ENCODE measurements around the gene DCXR.

Gene DCXR

DNA sequence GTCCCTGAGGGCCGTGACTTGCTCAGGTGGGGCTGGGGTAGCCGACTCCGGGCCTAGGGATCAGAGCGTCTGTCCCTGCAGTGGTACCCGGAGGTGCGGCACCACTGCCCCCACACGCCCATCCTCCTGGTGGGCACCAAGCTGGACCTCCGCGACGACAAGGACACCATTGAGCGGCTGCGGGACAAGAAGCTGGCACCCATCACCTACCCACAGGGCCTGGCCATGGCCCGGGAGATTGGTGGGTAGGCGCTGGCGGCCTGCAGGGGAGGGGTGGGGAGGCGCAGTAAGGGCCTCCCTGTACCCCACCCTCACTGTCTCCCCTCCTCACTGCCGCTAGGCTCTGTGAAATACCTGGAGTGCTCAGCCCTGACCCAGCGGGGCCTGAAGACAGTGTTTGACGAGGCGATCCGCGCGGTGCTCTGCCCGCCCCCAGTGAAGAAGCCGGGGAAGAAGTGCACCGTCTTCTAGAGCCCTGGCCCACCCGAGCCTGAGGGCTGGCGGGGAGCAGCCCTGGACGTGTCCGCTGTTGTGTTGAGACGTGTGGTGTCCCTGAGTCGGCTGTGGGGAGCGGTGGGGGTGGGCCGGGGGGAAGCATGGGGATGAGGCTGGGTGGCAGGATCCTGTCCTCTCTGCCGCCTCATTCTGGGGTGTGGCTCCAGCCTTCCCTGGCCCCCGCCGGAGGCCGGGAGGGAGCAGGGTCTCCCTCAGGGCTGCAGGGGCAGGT is 4.0 kb downstream of the DCXR start:
- no peak overlapping the region for H3K4me3 ChIP-seq (ENCODE audit: low read depth, low read length)
- POLR2A ChIA-PET: interaction anchor here (1.6 to 6.0 kb wide), 4 partner anchors 11 to 56 kb away, joined by 7 to 56 read pairs (median 21); partner anchors contain the start of genes CENPX, GPS1, LRRC45 and RFNG
- H3K4me1 ChIP-seq (ENCODE audit: control insufficient read depth, insufficient read depth, low read length): peaks cover 10% of the 10 kb centered on the region
- H3K27ac ChIP-seq (ENCODE audit: extremely low read depth, low read depth, low read length): no peak overlapping the region
- H3K36me3 ChIP-seq (ENCODE audit: control insufficient read depth in 2 of 2, insufficient read depth in 1 of 2, low read length in 2 of 2): peaks cover 0 to 51% of the 10 kb centered on the region in 2 experiments; a peak in 1 of 3 replicates
- H3K9me3 ChIP-seq (ENCODE audit: control insufficient read depth, insufficient read depth, low read depth, low read length): no peaks in the 10 kb centered on the region
- CTCF ChIA-PET: interaction anchor here (7.2 kb wide), 1 partner anchor 12 kb away, joined by 42 read pairs; the partner anchor contains the start of genes CENPX and LRRC45
- TF ChIP-seq, protein P1, sequence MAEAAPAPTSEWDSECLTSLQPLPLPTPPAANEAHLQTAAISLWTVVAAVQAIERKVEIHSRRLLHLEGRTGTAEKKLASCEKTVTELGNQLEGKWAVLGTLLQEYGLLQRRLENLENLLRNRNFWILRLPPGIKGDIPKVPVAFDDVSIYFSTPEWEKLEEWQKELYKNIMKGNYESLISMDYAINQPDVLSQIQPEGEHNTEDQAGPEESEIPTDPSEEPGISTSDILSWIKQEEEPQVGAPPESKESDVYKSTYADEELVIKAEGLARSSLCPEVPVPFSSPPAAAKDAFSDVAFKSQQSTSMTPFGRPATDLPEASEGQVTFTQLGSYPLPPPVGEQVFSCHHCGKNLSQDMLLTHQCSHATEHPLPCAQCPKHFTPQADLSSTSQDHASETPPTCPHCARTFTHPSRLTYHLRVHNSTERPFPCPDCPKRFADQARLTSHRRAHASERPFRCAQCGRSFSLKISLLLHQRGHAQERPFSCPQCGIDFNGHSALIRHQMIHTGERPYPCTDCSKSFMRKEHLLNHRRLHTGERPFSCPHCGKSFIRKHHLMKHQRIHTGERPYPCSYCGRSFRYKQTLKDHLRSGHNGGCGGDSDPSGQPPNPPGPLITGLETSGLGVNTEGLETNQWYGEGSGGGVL (tag by site-specific recombination; IDR thresholded peaks at IDR 0.05): no peak
- TF ChIP-seq KLF8 (tag by site-specific recombination; IDR thresholded peaks at IDR 0.05): 0 out of 2 replicates have a peak, but pooled peaks have one; percentile 42
- no peak for TF ChIP-seq SP3 (tag by site-specific recombination; IDR thresholded peaks at IDR 0.05)
- TF ChIP-seq, protein P2, sequence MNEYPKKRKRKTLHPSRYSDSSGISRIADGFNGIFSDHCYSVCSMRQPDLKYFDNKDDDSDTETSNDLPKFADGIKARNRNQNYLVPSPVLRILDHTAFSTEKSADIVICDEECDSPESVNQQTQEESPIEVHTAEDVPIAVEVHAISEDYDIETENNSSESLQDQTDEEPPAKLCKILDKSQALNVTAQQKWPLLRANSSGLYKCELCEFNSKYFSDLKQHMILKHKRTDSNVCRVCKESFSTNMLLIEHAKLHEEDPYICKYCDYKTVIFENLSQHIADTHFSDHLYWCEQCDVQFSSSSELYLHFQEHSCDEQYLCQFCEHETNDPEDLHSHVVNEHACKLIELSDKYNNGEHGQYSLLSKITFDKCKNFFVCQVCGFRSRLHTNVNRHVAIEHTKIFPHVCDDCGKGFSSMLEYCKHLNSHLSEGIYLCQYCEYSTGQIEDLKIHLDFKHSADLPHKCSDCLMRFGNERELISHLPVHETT (tag by site-specific recombination; IDR thresholded peaks at IDR 0.05): no peak
- peak; percentile 44; the same call in 1 of the 2 replicates for TF ChIP-seq WT1 (tag by site-specific recombination; IDR thresholded peaks at IDR 0.05)
- 0 out of 2 replicates have a peak, but pooled peaks have one; percentile 38 for TF ChIP-seq ZBTB48 (tag by site-specific recombination; IDR thresholded peaks at IDR 0.05)
- peak; percentile 17; the same call in 1 of the 2 replicates for TF ChIP-seq SP2 (tag by site-specific recombination; IDR thresholded peaks at IDR 0.05)
- TF ChIP-seq, protein P3, sequence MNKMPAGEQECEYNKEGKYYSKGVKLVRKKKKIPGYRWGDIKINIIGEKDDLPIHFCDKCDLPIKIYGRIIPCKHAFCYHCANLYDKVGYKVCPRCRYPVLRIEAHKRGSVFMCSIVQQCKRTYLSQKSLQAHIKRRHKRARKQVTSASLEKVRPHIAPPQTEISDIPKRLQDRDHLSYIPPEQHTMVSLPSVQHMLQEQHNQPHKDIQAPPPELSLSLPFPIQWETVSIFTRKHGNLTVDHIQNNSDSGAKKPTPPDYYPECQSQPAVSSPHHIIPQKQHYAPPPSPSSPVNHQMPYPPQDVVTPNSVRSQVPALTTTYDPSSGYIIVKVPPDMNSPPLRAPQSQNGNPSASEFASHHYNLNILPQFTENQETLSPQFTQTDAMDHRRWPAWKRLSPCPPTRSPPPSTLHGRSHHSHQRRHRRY (tag by site-specific recombination; IDR thresholded peaks at IDR 0.05): no peak
- TF ChIP-seq, protein P4, sequence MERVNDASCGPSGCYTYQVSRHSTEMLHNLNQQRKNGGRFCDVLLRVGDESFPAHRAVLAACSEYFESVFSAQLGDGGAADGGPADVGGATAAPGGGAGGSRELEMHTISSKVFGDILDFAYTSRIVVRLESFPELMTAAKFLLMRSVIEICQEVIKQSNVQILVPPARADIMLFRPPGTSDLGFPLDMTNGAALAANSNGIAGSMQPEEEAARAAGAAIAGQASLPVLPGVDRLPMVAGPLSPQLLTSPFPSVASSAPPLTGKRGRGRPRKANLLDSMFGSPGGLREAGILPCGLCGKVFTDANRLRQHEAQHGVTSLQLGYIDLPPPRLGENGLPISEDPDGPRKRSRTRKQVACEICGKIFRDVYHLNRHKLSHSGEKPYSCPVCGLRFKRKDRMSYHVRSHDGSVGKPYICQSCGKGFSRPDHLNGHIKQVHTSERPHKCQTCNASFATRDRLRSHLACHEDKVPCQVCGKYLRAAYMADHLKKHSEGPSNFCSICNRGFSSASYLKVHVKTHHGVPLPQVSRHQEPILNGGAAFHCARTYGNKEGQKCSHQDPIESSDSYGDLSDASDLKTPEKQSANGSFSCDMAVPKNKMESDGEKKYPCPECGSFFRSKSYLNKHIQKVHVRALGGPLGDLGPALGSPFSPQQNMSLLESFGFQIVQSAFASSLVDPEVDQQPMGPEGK (tag by site-specific recombination; IDR thresholded peaks at IDR 0.05): peak; percentile 37
- TF ChIP-seq GLI4 (tag by site-specific recombination; IDR thresholded peaks at IDR 0.05): no peak
- no peak for TF ChIP-seq ZNF132 (tag by site-specific recombination; IDR thresholded peaks at IDR 0.05; ENCODE audit: borderline replicate concordance)
- no peak for TF ChIP-seq ZNF658 (tag by site-specific recombination; IDR thresholded peaks at IDR 0.05)
- TF ChIP-seq, protein P5, sequence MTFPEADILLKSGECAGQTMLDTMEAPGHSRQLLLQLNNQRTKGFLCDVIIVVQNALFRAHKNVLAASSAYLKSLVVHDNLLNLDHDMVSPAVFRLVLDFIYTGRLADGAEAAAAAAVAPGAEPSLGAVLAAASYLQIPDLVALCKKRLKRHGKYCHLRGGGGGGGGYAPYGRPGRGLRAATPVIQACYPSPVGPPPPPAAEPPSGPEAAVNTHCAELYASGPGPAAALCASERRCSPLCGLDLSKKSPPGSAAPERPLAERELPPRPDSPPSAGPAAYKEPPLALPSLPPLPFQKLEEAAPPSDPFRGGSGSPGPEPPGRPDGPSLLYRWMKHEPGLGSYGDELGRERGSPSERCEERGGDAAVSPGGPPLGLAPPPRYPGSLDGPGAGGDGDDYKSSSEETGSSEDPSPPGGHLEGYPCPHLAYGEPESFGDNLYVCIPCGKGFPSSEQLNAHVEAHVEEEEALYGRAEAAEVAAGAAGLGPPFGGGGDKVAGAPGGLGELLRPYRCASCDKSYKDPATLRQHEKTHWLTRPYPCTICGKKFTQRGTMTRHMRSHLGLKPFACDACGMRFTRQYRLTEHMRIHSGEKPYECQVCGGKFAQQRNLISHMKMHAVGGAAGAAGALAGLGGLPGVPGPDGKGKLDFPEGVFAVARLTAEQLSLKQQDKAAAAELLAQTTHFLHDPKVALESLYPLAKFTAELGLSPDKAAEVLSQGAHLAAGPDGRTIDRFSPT (tag by site-specific recombination; IDR thresholded peaks at IDR 0.05): peak; percentile 66
- peak; percentile 12; the same call in 1 of the 2 replicates for TF ChIP-seq KLF1 (tag by site-specific recombination; IDR thresholded peaks at IDR 0.05)
- TF ChIP-seq ZNF530 (tag by site-specific recombination; IDR thresholded peaks at IDR 0.05; ENCODE audit: low read depth): no peak
- peak; percentile 51 for TF ChIP-seq ZNF341 (tag by site-specific recombination; IDR thresholded peaks at IDR 0.05; ENCODE audit: low read depth)
- TF ChIP-seq FEZF1 (tag by site-specific recombination; IDR thresholded peaks at IDR 0.05): no peak
- TF ChIP-seq ZNF670 (tag by site-specific recombination; IDR thresholded peaks at IDR 0.05; ENCODE audit: low read depth): no peak
- no peak for TF ChIP-seq ZNF214 (tag by site-specific recombination; IDR thresholded peaks at IDR 0.05; ENCODE audit: borderline replicate concordance)
- TF ChIP-seq, protein P6, sequence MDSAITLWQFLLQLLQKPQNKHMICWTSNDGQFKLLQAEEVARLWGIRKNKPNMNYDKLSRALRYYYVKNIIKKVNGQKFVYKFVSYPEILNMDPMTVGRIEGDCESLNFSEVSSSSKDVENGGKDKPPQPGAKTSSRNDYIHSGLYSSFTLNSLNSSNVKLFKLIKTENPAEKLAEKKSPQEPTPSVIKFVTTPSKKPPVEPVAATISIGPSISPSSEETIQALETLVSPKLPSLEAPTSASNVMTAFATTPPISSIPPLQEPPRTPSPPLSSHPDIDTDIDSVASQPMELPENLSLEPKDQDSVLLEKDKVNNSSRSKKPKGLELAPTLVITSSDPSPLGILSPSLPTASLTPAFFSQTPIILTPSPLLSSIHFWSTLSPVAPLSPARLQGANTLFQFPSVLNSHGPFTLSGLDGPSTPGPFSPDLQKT (IDR thresholded peaks at IDR 0.05; ENCODE audit: borderline replicate concordance, low read depth, low read length): no peak
- TF ChIP-seq, protein P7, sequence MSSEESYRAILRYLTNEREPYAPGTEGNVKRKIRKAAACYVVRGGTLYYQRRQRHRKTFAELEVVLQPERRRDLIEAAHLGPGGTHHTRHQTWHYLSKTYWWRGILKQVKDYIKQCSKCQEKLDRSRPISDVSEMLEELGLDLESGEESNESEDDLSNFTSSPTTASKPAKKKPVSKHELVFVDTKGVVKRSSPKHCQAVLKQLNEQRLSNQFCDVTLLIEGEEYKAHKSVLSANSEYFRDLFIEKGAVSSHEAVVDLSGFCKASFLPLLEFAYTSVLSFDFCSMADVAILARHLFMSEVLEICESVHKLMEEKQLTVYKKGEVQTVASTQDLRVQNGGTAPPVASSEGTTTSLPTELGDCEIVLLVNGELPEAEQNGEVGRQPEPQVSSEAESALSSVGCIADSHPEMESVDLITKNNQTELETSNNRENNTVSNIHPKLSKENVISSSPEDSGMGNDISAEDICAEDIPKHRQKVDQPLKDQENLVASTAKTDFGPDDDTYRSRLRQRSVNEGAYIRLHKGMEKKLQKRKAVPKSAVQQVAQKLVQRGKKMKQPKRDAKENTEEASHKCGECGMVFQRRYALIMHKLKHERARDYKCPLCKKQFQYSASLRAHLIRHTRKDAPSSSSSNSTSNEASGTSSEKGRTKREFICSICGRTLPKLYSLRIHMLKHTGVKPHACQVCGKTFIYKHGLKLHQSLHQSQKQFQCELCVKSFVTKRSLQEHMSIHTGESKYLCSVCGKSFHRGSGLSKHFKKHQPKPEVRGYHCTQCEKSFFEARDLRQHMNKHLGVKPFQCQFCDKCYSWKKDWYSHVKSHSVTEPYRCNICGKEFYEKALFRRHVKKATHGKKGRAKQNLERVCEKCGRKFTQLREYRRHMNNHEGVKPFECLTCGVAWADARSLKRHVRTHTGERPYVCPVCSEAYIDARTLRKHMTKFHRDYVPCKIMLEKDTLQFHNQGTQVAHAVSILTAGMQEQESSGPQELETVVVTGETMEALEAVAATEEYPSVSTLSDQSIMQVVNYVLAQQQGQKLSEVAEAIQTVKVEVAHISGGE (tag by site-specific recombination; conservative IDR thresholded peaks at IDR 0.05; ENCODE audit: low read depth): no peak
- no peak for TF ChIP-seq KLF9 (tag by site-specific recombination; IDR thresholded peaks at IDR 0.05; ENCODE audit: low read depth)
